Colonic mucosa (tissue), 4 donors: ENCODE results near the gene CELSR1. TPM values are rescaled to one million over a fixed set of nuclear protein-coding genes. Genes with fewer than 3 reads are reported as not detected.

Experiments
- DNase-seq: peaks from one replicate; pipeline ENCODE4 v3.0.0-alpha.2; 2020
- H3K27ac ChIP-seq: fragments of 200-600 bp; one replicate; pipeline ENCODE4 v1.8.0; 2021
- H3K27me3 ChIP-seq: fragments of 200-600 bp; one replicate; pipeline ENCODE4 v1.8.0; 2021
- H3K36me3 ChIP-seq: fragments of 200-600 bp; one replicate; pipeline ENCODE4 v1.8.0; 2021
- H3K4me1 ChIP-seq: fragments of 200-600 bp; one replicate; pipeline ENCODE4 v1.8.0; 2021; ENCODE audit warnings: mild to moderate bottlenecking
- H3K4me3 ChIP-seq: fragments of 200-600 bp; one replicate; pipeline ENCODE4 v1.8.0; 2021
- H3K9ac ChIP-seq, 2 donors: one replicate each; pipeline ENCODE4 v1.7.0; 2013; ENCODE audit warnings: control low read depth in 2 of 2, low read depth in 2 of 2, low read length in 2 of 2
- H3K9me3 ChIP-seq: fragments of 200-600 bp; one replicate; pipeline ENCODE4 v1.8.0; 2021
- CTCF ChIP-seq: fragments of 200-600 bp; IDR thresholded peaks from one replicate; pipeline ENCODE4 v1.8.0; 2022; ENCODE audit warnings: antibody characterized with exemption, mild to moderate bottlenecking
- intact Hi-C: fragments of 100-400 bp; cut with DNase I; formaldehyde crosslinking; loops from one replicate; pipeline ENCODE4 v1.14.1; 2022
- total RNA-seq, 2 donors: library from RNA; stranded (reverse); fragmentation: NEBNext Ultra II Directional in 1 of 2; extraction: Animal tissue kit (Norgen Biotek cat#: 25700) in 1 of 2; gene quantifications; one replicate each; pipeline ENCODE4 v1.2.1, GENCODE V29; 2021
- donor health status: healthy.
- donor health status: DM: no; HTN: no; CAD: no.
- donor health status: DM: no; HTN: no; CAD: no.

CELSR1 gene
- total RNA-seq, 2 donors from 2014 or later = 2.7 to 7.8 TPM

GRCh38 chr22:46457502-46458488 lies 79.6 kb downstream of the CELSR1 start:
- no peak for TF ChIP-seq CTCF
- intact Hi-C loops = no loop called here
- Histone ChIP-seq H3K4me1 (no peaks in the 10 kb centered on the region), H3K27me3 (no peaks in the 10 kb centered on the region), H3K9me3 (no peaks in the 10 kb centered on the region), H3K4me3 (no peak overlapping the region), H3K9ac (no peak overlapping the region), H3K36me3 (no peaks in the 10 kb centered on the region), H3K27ac (no peak overlapping the region)
- DNase-seq = no peak

GRCh38 chr22:46456818-46457163 lies 80.6 kb downstream of the CELSR1 start:
- intact Hi-C loops = no loop called here

GRCh38 chr22:46455446-46455845 lies 82.0 kb downstream of the CELSR1 start:
- TF ChIP-seq CTCF = no peak
- H3K9ac ChIP-seq = no peak overlapping the region
- H3K27ac ChIP-seq = no peak overlapping the region
- no peaks in the 10 kb centered on the region for H3K4me1 ChIP-seq
- no peak for DNase-seq
- H3K9me3 ChIP-seq = no peaks in the 10 kb centered on the region
- no peaks in the 10 kb centered on the region for H3K27me3 ChIP-seq
- intact Hi-C loops = no loop called here
- no peaks in the 10 kb centered on the region for H3K36me3 ChIP-seq
- no peak overlapping the region for H3K4me3 ChIP-seq

More at GRCh38 chr22:46456818-46457163, 80.6 kb downstream of the CELSR1 start:
- DNase-seq = no peak
- Histone ChIP-seq H3K4me3 (no peak overlapping the region), H3K27me3 (no peaks in the 10 kb centered on the region), H3K27ac (no peak overlapping the region), H3K36me3 (no peaks in the 10 kb centered on the region), H3K9ac (no peak overlapping the region), H3K9me3 (no peaks in the 10 kb centered on the region), H3K4me1 (no peaks in the 10 kb centered on the region)
- no peak for TF ChIP-seq CTCF

GRCh38 chr22:46454504-46455269 lies 82.7 kb downstream of the CELSR1 start:
- Histone ChIP-seq H3K9me3 (no peaks in the 10 kb centered on the region), H3K4me3 (no peak overlapping the region), H3K9ac (no peak overlapping the region), H3K27ac (no peak overlapping the region), H3K36me3 (no peaks in the 10 kb centered on the region), H3K4me1 (no peaks in the 10 kb centered on the region), H3K27me3 (no peaks in the 10 kb centered on the region)
- no peak for TF ChIP-seq CTCF
- intact Hi-C loops = no loop called here
- DNase-seq = no peak

GRCh38 chr22:46453829-46454503 lies 83.5 kb downstream of the CELSR1 start:
- Histone ChIP-seq H3K27ac (no peak overlapping the region), H3K9ac (no peak overlapping the region)

More at GRCh38 chr22:46453829-46454503, 83.5 kb downstream of the CELSR1 start:
- Histone ChIP-seq H3K27me3 (no peaks in the 10 kb centered on the region), H3K9me3 (no peaks in the 10 kb centered on the region), H3K36me3 (no peaks in the 10 kb centered on the region), H3K4me1 (no peaks in the 10 kb centered on the region), H3K4me3 (no peak overlapping the region)
- DNase-seq = no peak
- TF ChIP-seq CTCF = no peak
- intact Hi-C loops = no loop called here
